GM23248 (cell line): Measurements from ENCODE around the gene GRIP1. TPM values are rescaled to one million over a fixed set of nuclear protein-coding genes. Genes with fewer than 3 reads are reported as not detected.

Source experiments
- DNase-seq: peaks from one replicate; pipeline ENCODE4 v3.0.0-alpha.2; 2015
- H2AFZ ChIP-seq: fragments of 200-600 bp; sonication (generic); 2 replicates; pipeline ENCODE4 v1.6.1; 2016; ENCODE audit warnings: antibody characterized with exemption
- H3F3A ChIP-seq: fragments of 200-600 bp; sonication (generic); 2 replicates; pipeline ENCODE4 v1.6.1; 2016; ENCODE audit warnings: mild to moderate bottlenecking, antibody characterized with exemption, mixed run types; ENCODE audit not compliant: insufficient read depth
- H3K27ac ChIP-seq: fragments of 200-600 bp; sonication (generic); 2 replicates; pipeline ENCODE4 v1.5.1; 2016; ENCODE audit warnings: mild to moderate bottlenecking
- H3K27me3 ChIP-seq: fragments of 200-600 bp; sonication (generic); replicated peaks from 2 replicates; pipeline ENCODE4 v1.6.1; 2016; ENCODE audit warnings: mild to moderate bottlenecking; ENCODE audit not compliant: insufficient read depth
- H3K36me3 ChIP-seq: fragments of 200-600 bp; sonication (generic); 2 replicates; pipeline ENCODE4 v1.6.1; 2016; ENCODE audit warnings: low read depth, mild to moderate bottlenecking
- H3K4me1 ChIP-seq: fragments of 200-600 bp; sonication (generic); 2 replicates; pipeline ENCODE4 v1.6.1; 2016; ENCODE audit warnings: mild to moderate bottlenecking; ENCODE audit not compliant: insufficient read depth
- H3K4me2 ChIP-seq: fragments of 200-600 bp; sonication (generic); one replicate; pipeline ENCODE4 v1.6.1; 2016; ENCODE audit warnings: mild to moderate bottlenecking; ENCODE audit not compliant: unreplicated experiment
- H3K4me3 ChIP-seq: fragments of 200-600 bp; sonication (generic); 2 replicates; pipeline ENCODE4 v1.5.1; 2016; ENCODE audit warnings: mild to moderate bottlenecking
- H3K79me2 ChIP-seq: fragments of 200-600 bp; sonication (generic); 2 replicates; pipeline ENCODE4 v1.6.1; 2016; ENCODE audit warnings: mild to moderate bottlenecking; ENCODE audit not compliant: insufficient read depth
- H3K9ac ChIP-seq: fragments of 200-600 bp; sonication (generic); 2 replicates; pipeline ENCODE4 v1.6.1; 2016; ENCODE audit warnings: mild to moderate bottlenecking
- H3K9me2 ChIP-seq: fragments of 200-600 bp; sonication (generic); 2 replicates; pipeline ENCODE4 v1.6.1; 2016; ENCODE audit warnings: mixed run types, mild to moderate bottlenecking, moderate library complexity; ENCODE audit not compliant: insufficient read depth
- H3K9me3 ChIP-seq: fragments of 200-600 bp; sonication (generic); one replicate; pipeline ENCODE4 v1.6.1; 2017; ENCODE audit warnings: low read depth
- H4K20me1 ChIP-seq: fragments of 200-600 bp; sonication (generic); 2 replicates; pipeline ENCODE4 v1.6.0; 2016; ENCODE audit not compliant: insufficient read depth
- EZH2 ChIP-seq: fragments of 200-600 bp; sonication (generic); IDR thresholded peaks from 2 replicates; pipeline ENCODE4 v1.6.1; 2018; ENCODE audit warnings: antibody characterized with exemption, mild to moderate bottlenecking; ENCODE audit not compliant: insufficient read depth, poor library complexity, severe bottlenecking
- EZH2phosphoT487 ChIP-seq: fragments of 200-600 bp; sonication (generic); IDR thresholded peaks from 2 replicates; pipeline ENCODE4 v1.6.1; 2018; ENCODE audit warnings: antibody characterized with exemption, moderate library complexity, mild to moderate bottlenecking, low read depth; ENCODE audit not compliant: insufficient read depth
- WGBS, 2 experiments: methylation state at CpG; one replicate each; pipeline ENCODE4 v1.1.6; 2015 to 2017; ENCODE audit warnings: low lambda C conversion rate in 2 of 2, low coverage in 1 of 2; ENCODE audit errors: missing lambda C conversion rate in 2 of 2; 5-methylcytosine and 5-hydroxymethylcytosine counted together
- in situ Hi-C: fragments of 300-500 bp; cut with MboI; formaldehyde crosslinking; loops from 2 replicates; pipeline ENCODE4 v1.15.0; 2020
- polyA plus RNA-seq: library from polyadenylated mRNA; unstranded; fragments of >200 nt; fragmentation: Nextera tagmentation; extraction: Ambion mirVana; gene quantifications from 2 replicates; pipeline ENCODE4 v1.2.1, GENCODE V29; 2016
- total RNA-seq: library from RNA; depleted of rRNA; stranded (reverse); fragments of >200 nt; shearing (Covaris generic); gene quantifications from 2 replicates; pipeline ENCODE4 v1.2.3, GENCODE V29; 2014

GRIP1 gene
- total and polyA plus RNA-seq, 2 experiments from 2014 or later: not detected

DNA sequence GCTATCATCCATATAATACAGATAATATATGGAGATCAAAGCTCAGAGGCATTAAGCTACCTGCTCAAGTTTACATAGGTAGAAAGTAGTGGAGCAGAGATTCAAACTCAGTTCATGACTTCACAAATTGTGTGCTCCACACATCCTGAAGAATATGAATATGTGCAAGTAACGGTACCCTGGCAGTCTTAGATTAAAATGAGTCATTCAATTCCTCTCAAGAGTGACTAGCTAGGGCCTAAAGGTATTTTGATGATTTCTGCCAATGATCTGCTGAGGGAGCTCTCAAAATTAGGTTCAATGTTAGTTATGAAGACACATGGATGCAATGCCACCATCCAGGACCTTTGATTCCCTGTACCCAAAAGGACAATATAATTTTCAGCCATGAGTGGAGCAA, 58.9 kb downstream of the GRIP1 start:
- no peaks in the 10 kb centered on the region for H3K9me2 ChIP-seq
- no peaks in the 10 kb centered on the region for H3K9me3 ChIP-seq
- 28 to 36% methylated on average over 1 of the region's 1 CpG for WGBS, 2 experiments
- H3K36me3 ChIP-seq: no peaks in the 10 kb centered on the region
- in situ Hi-C loops: no loop called here
- H2AFZ ChIP-seq: no peak overlapping the region
- TF ChIP-seq EZH2 (no peak), EZH2phosphoT487 (no peak)
- H3K27me3 ChIP-seq: no peaks in the 10 kb centered on the region; the same call in 1 of the 2 replicates
- peak; percentile 8 for DNase-seq
- no peak overlapping the region for H3K9ac ChIP-seq
- H3K79me2 ChIP-seq: no peaks in the 10 kb centered on the region
- H3K4me1 ChIP-seq: no peaks in the 10 kb centered on the region
- H3F3A ChIP-seq: no peaks in the 10 kb centered on the region
- no peak overlapping the region for H3K4me2 ChIP-seq
- no peak overlapping the region for H3K4me3 ChIP-seq
- no peak overlapping the region for H3K27ac ChIP-seq
- H4K20me1 ChIP-seq: no peaks in the 10 kb centered on the region

- no peaks in the 10 kb centered on the region for H3K79me2 ChIP-seq
- no peaks in the 10 kb centered on the region for H3F3A ChIP-seq
- H3K27me3 ChIP-seq: no peaks in the 10 kb centered on the region
- no peaks in the 10 kb centered on the region for H3K9me3 ChIP-seq
- no peak overlapping the region for H3K4me2 ChIP-seq
- in situ Hi-C loops: no loop called here
- no peak for DNase-seq
- H4K20me1 ChIP-seq: no peaks in the 10 kb centered on the region
- TF ChIP-seq EZH2phosphoT487 (no peak), EZH2 (no peak)
- WGBS, 2 experiments: 22 to 26% methylated on average over 3 of the region's 3 CpGs
- no peaks in the 10 kb centered on the region for H3K4me1 ChIP-seq
- H3K27ac ChIP-seq: no peak overlapping the region
- H2AFZ ChIP-seq: no peak overlapping the region
- no peaks in the 10 kb centered on the region for H3K9me2 ChIP-seq
- H3K4me3 ChIP-seq: no peak overlapping the region
- no peaks in the 10 kb centered on the region for H3K36me3 ChIP-seq
- H3K9ac ChIP-seq: no peak overlapping the region
Measured at GRCh38 chr12:66617991-66618390, 60.9 kb downstream of the GRIP1 start.

DNA sequence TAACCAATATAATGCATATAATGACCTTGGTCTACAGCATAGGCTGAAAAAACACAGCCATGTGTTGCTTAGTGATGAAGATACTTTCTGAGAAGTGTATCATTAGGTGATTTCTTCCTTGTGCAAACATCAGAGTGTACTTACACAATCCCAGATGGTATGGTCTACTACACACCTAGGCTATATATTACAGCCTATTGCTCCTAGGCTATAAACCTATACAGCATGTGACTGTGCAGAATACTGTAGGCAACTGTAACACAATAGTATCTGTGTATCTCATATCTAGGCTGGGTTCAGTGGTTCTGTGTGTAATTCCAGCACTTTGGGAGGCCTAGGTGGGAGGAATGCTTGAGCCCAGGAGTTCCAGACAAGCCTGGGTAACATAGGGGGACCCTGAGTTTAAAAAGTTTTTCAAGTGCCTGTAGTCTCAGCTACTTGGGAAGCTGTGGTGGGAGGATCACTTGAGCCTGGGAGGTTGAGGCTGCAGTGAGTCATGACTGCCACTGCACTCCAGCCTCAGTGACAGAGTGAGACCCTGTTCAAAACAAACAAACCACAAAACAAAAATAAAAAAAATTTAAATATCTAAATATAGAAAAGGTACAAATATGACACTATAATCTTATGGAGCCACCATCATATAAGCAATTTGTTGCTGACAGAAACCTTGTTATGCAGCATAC, 66.6 kb downstream of the GRIP1 start:
- in situ Hi-C loops: no loop called here
- Histone ChIP-seq H3K9ac (no peak overlapping the region), H4K20me1 (no peaks in the 10 kb centered on the region)

GRCh38 chr12:66607147-66607546, 71.7 kb downstream of the GRIP1 start:
- H3K4me2 ChIP-seq: no peak overlapping the region
- no peaks in the 10 kb centered on the region for H3K36me3 ChIP-seq
- no peak overlapping the region for H3K27ac ChIP-seq
- no peaks in the 10 kb centered on the region for H3F3A ChIP-seq
- no peak overlapping the region for H3K9ac ChIP-seq
- no peak for DNase-seq
- H3K79me2 ChIP-seq: no peaks in the 10 kb centered on the region
- H3K4me1 ChIP-seq: no peaks in the 10 kb centered on the region
- H3K4me3 ChIP-seq: no peak overlapping the region
- H3K9me2 ChIP-seq: no peaks in the 10 kb centered on the region
- H4K20me1 ChIP-seq: no peaks in the 10 kb centered on the region
- in situ Hi-C loops: no loop called here
- H3K9me3 ChIP-seq: no peaks in the 10 kb centered on the region
- no peak overlapping the region for H2AFZ ChIP-seq
- TF ChIP-seq EZH2phosphoT487 (no peak), EZH2 (no peak)
- H3K27me3 ChIP-seq: peaks cover 3% of the 10 kb centered on the region; the same call in 1 of the 2 replicates

More for the DNA sequence above, 66.6 kb downstream of the GRIP1 start:
- no peak overlapping the region for H3K27ac ChIP-seq
- no peaks in the 10 kb centered on the region for H3F3A ChIP-seq
- no peak overlapping the region for H3K4me2 ChIP-seq
- no peaks in the 10 kb centered on the region for H3K4me1 ChIP-seq
- no peaks in the 10 kb centered on the region; the same call in 1 of the 2 replicates for H3K27me3 ChIP-seq
- DNase-seq: no peak
- no peaks in the 10 kb centered on the region for H3K9me2 ChIP-seq
- TF ChIP-seq EZH2phosphoT487 (no peak), EZH2 (no peak)
- no peaks in the 10 kb centered on the region for H3K79me2 ChIP-seq
- H3K4me3 ChIP-seq: no peak overlapping the region
- H2AFZ ChIP-seq: no peak overlapping the region
- no peaks in the 10 kb centered on the region for H3K9me3 ChIP-seq
- H3K36me3 ChIP-seq: no peaks in the 10 kb centered on the region

GRCh38 chr12:66605293-66605692, 73.6 kb downstream of the GRIP1 start:
- Histone ChIP-seq H3K9me3 (no peaks in the 10 kb centered on the region), H3K4me2 (no peak overlapping the region), H3K36me3 (no peaks in the 10 kb centered on the region), H3F3A (no peaks in the 10 kb centered on the region), H3K9ac (no peak overlapping the region), H3K4me1 (no peaks in the 10 kb centered on the region), H3K9me2 (no peaks in the 10 kb centered on the region), H3K4me3 (no peak overlapping the region), H4K20me1 (no peaks in the 10 kb centered on the region), H3K27me3 (0 out of 2 replicates have a peak, but pooled peaks cover 11% of the 10 kb centered on the region), H2AFZ (no peak overlapping the region), H3K79me2 (no peaks in the 10 kb centered on the region), H3K27ac (no peak overlapping the region)
- WGBS, 2 experiments: 37 to 41% methylated on average over 5 of the region's 5 CpGs
- no peak for TF ChIP-seq EZH2
- TF ChIP-seq EZH2phosphoT487: no peak
- no peak for DNase-seq
- in situ Hi-C loops: no loop called here
